ENCODE data around the gene ARL8A. TPM values are rescaled to one million over a fixed set of nuclear protein-coding genes. Genes with fewer than 3 reads are reported as not detected.

Gene ARL8A
- total RNA-seq, 1 donor from 2014 or later: 25.5 TPM

DNA sequence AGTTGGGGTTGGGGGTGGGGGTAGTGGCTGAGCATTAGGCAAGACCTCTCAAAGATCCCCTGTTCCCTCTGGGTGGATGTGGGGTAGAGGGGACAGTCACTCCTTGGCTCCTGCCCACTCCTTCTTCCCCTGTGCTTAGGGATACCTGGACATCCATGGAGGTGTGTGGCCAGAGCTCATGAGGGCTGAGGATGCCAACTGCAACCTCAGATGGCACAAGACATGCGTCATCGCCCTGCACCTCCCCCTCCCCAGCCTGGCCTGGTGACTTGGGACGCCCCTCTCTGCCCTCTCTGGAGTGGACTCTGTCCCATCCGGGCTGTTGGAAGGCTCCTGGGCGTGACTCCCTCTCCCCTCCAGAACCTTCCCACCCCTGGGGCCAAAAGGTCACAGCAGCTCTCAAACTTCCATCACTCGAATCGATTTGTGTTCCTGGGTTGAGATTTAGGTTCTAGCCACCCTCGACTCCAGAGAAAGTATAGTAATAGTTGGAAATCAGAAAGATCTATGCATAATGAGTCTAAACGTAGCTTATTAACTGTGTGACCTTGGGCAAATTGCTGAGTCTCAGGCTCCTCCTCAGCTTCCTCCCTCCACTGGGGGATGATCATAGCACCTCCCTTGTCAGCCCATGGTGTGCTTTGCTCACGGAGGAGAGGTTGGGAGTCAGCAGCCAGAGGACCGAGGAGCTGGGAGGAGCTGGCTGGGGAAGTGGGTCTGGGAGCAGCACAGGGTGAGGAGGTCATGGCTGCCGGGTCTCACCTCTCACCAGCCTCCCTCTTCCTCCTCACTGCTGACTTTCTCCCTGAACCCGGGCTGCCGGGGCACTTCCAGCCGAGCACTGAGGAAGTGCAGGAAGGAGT lies 18.1 kb upstream of the ARL8A start:
- no peaks in the 10 kb centered on the region for H3K36me3 ChIP-seq
- no peak for DNase-seq (ENCODE audit: extremely low spot score in 2 of 2)
- intact Hi-C loops (cut with DNase I): no loop called here
- no peaks in the 10 kb centered on the region for H3K27me3 ChIP-seq
- TF ChIP-seq POLR2AphosphoS5 (IDR thresholded peaks at IDR 0.05; ENCODE audit: insufficient read depth in 1 of 2, low read depth in 1 of 2) (no peak), CTCF (IDR thresholded peaks at IDR 0.05) (no peak), POLR2A (IDR thresholded peaks at IDR 0.05) (no peak)
- no peak overlapping the region for H3K4me3 ChIP-seq
- no peaks in the 10 kb centered on the region for H3K9me3 ChIP-seq
- H3K27ac ChIP-seq: peak overlapping the region; percentile 36
- H3K4me1 ChIP-seq: peaks cover 17% of the 10 kb centered on the region

- Histone ChIP-seq H3K27ac (peak overlapping the region; percentile 36), H3K4me3 (no peak overlapping the region), H3K27me3 (no peaks in the 10 kb centered on the region), H3K4me1 (peaks cover 15% of the 10 kb centered on the region), H3K9me3 (no peaks in the 10 kb centered on the region), H3K36me3 (no peaks in the 10 kb centered on the region)
- no peak for TF ChIP-seq POLR2A (IDR thresholded peaks at IDR 0.05)
- no peak for TF ChIP-seq CTCF (IDR thresholded peaks at IDR 0.05)
- TF ChIP-seq POLR2AphosphoS5 (IDR thresholded peaks at IDR 0.05; ENCODE audit: insufficient read depth in 1 of 2, low read depth in 1 of 2): no peak
- no peak for DNase-seq (ENCODE audit: extremely low spot score in 2 of 2)
- intact Hi-C loops (cut with DNase I): no loop called here
Observed at GRCh38 chr1:202162047-202162417, 17.5 kb upstream of the ARL8A start.

DNA sequence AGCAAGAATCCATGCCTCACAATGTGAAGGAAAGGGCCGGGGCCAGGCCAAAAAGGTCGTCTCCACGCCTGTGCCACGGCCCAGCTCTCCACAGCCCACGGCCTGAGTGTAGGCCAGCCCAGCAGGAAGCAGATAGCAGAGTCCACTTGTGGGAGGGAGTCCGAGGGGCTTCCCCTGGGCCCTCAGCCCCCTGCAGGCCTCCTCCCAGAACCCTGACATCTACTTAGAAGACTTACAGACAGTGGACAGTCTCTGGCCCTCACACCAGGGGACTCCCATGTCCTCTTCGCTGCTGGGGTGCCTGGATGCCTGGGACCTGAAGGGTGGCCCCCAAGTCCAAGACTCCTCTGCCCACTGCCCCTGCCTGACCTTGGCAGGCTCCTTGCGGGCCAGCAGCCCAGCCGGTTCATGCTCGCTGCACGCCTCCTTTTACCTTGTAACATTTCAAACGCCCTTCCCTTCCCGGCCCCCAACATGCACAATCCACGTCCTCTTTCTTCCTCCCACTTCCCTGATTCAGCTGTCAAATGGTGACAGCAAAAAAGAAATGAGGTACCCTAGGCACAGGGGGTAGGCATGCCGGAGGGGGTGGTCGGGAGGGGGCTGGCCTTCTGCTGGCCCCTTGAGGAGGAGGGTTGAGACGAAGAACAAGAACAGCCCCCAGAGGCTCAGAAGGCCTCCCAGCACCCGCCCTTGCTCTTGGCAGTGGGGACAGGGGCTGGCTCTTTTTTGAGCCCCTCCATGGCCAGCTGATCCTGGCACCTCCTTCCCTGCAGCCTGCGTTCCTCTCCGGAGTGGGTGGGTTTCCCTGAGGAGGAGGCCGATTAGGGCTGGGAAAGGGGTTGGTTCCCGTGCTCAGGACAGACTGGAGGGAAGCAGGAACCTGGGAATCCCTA lies 16.9 kb upstream of the ARL8A start:
- Histone ChIP-seq H3K27me3 (no peaks in the 10 kb centered on the region), H3K4me1 (peaks cover 15% of the 10 kb centered on the region), H3K9me3 (no peaks in the 10 kb centered on the region), H3K27ac (peak overlapping the region; percentile 33), H3K4me3 (no peak overlapping the region), H3K36me3 (no peaks in the 10 kb centered on the region)
- no peak for DNase-seq (ENCODE audit: extremely low spot score in 2 of 2)
- TF ChIP-seq POLR2AphosphoS5 (IDR thresholded peaks at IDR 0.05; ENCODE audit: insufficient read depth in 1 of 2, low read depth in 1 of 2): no peak
- TF ChIP-seq CTCF (IDR thresholded peaks at IDR 0.05): no peak
- TF ChIP-seq POLR2A (IDR thresholded peaks at IDR 0.05): no peak
- intact Hi-C loops (cut with DNase I): no loop called here

- DNase-seq (ENCODE audit: extremely low spot score in 2 of 2): no peak
- intact Hi-C loops (cut with DNase I): no loop called here
- H3K4me3 ChIP-seq: peak within 1 kb of the TSS; percentile 19 to 26
- H3K9me3 ChIP-seq: no peaks in the 10 kb centered on the region
- H3K36me3 ChIP-seq: no peaks in the 10 kb centered on the region
- no peaks in the 10 kb centered on the region for H3K27me3 ChIP-seq
- TF ChIP-seq POLR2AphosphoS5 (IDR thresholded peaks at IDR 0.05; ENCODE audit: insufficient read depth in 1 of 2, low read depth in 1 of 2): no peak
- peak within 1 kb of the TSS; percentile 33 for H3K27ac ChIP-seq
- H3K4me1 ChIP-seq: peaks cover 19% of the 10 kb centered on the region
Observed at GRCh38 chr1:202160377-202160940, 15.9 kb upstream of the ARL8A start, which contains the start of gene PTPN7. Gene PTPN7 (minus strand): TSS chr1:202160602. CDS start chr1:202159402, 1,200 bp downstream.

All from vagina (tissue), 2 donors.